Progenitor cell of endocrine pancreas (in vitro differentiated cells): ENCODE measurements around the gene TMEM106A. TPM values are rescaled to one million over a fixed set of nuclear protein-coding genes. Genes with fewer than 3 reads are reported as not detected.
"Not testable (repeated sequence)": the region's sequence is repeated elsewhere in the genome, so short reads cannot be mapped to it uniquely, and the experiment has no call there.

Experiments
- DNase-seq: peaks from one replicate; pipeline ENCODE4 v3.0.0; 2021; ENCODE audit warnings: low spot score; ENCODE audit not compliant: unreplicated experiment
- H3K27ac Mint-ChIP-seq: 2 replicates; pipeline ENCODE4 v1.8.0; 2021; ENCODE audit warnings: mild to moderate bottlenecking, moderate library complexity, mixed read lengths
- H3K27me3 Mint-ChIP-seq: 2 replicates; pipeline ENCODE4 v1.8.0; 2021; ENCODE audit warnings: mixed read lengths
- H3K36me3 Mint-ChIP-seq: 2 replicates; pipeline ENCODE4 v1.8.0; 2022; ENCODE audit warnings: mixed read lengths; ENCODE audit not compliant: insufficient read depth
- H3K4me1 Mint-ChIP-seq: 2 replicates; pipeline ENCODE4 v1.8.0; 2021; ENCODE audit warnings: low read depth, mixed read lengths
- H3K4me3 Mint-ChIP-seq: 2 replicates; pipeline ENCODE4 v1.8.0; 2021; ENCODE audit warnings: low read depth, mild to moderate bottlenecking, moderate library complexity, mixed read lengths
- H3K9me3 Mint-ChIP-seq: 2 replicates; pipeline ENCODE4 v1.8.0; 2021; ENCODE audit warnings: low read depth, mixed read lengths
- total RNA-seq: library from RNA; stranded (reverse); gene quantifications from 2 replicates; pipeline ENCODE4 v1.2.1, GENCODE V29; 2021
- TF ChIP-seq, protein P1 (sequence below): fragments of 200-600 bp; sonication (generic); IDR thresholded peaks from one replicate; pipeline ENCODE4 v1.5.0; 2021; ENCODE audit warnings: antibody characterized with exemption, mild to moderate bottlenecking; ENCODE audit not compliant: unreplicated experiment

The TMEM106A gene
- total RNA-seq, 1 donor from 2014 or later, result 5.1 TPM

GRCh38 chr17:43226393-43226792 is 14.7 kb downstream of the TMEM106A start:
- no peaks in the 10 kb centered on the region for H3K9me3 Mint-ChIP-seq
- no peaks in the 10 kb centered on the region for H3K27me3 Mint-ChIP-seq
- H3K36me3 Mint-ChIP-seq, result no peaks in the 10 kb centered on the region
- DNase-seq, result no peak
- H3K4me3 Mint-ChIP-seq, result no peak overlapping the region
- TF ChIP-seq, protein P1, sequence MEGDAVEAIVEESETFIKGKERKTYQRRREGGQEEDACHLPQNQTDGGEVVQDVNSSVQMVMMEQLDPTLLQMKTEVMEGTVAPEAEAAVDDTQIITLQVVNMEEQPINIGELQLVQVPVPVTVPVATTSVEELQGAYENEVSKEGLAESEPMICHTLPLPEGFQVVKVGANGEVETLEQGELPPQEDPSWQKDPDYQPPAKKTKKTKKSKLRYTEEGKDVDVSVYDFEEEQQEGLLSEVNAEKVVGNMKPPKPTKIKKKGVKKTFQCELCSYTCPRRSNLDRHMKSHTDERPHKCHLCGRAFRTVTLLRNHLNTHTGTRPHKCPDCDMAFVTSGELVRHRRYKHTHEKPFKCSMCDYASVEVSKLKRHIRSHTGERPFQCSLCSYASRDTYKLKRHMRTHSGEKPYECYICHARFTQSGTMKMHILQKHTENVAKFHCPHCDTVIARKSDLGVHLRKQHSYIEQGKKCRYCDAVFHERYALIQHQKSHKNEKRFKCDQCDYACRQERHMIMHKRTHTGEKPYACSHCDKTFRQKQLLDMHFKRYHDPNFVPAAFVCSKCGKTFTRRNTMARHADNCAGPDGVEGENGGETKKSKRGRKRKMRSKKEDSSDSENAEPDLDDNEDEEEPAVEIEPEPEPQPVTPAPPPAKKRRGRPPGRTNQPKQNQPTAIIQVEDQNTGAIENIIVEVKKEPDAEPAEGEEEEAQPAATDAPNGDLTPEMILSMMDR, result no peak
- no peaks in the 10 kb centered on the region for H3K4me1 Mint-ChIP-seq
- H3K27ac Mint-ChIP-seq, result no peak overlapping the region

GRCh38 chr17:43228020-43228782 is 16.5 kb downstream of the TMEM106A start, which contains the start of gene CCDC200:
TSS of gene CCDC200 (minus strand) at chr17:43228623. CDS start at chr17:43228554, 69 bp downstream.
- H3K36me3 Mint-ChIP-seq, H3K9me3 Mint-ChIP-seq, DNase-seq, H3K27ac Mint-ChIP-seq, H3K4me1 Mint-ChIP-seq, H3K4me3 Mint-ChIP-seq, H3K27me3 Mint-ChIP-seq: not testable (repeated sequence)

- H3K27ac Mint-ChIP-seq, H3K9me3 Mint-ChIP-seq, H3K27me3 Mint-ChIP-seq, H3K4me3 Mint-ChIP-seq, DNase-seq, H3K4me1 Mint-ChIP-seq, H3K36me3 Mint-ChIP-seq: not testable (repeated sequence)
Observed at GRCh38 chr17:43231205-43232020, 19.7 kb downstream of the TMEM106A start.

GRCh38 chr17:43232021-43232699 is 20.5 kb downstream of the TMEM106A start:
- H3K27ac Mint-ChIP-seq, H3K4me1 Mint-ChIP-seq, H3K36me3 Mint-ChIP-seq, H3K4me3 Mint-ChIP-seq, H3K27me3 Mint-ChIP-seq, H3K9me3 Mint-ChIP-seq: not testable (repeated sequence)
- DNase-seq, result peak; percentile 56

DNA sequence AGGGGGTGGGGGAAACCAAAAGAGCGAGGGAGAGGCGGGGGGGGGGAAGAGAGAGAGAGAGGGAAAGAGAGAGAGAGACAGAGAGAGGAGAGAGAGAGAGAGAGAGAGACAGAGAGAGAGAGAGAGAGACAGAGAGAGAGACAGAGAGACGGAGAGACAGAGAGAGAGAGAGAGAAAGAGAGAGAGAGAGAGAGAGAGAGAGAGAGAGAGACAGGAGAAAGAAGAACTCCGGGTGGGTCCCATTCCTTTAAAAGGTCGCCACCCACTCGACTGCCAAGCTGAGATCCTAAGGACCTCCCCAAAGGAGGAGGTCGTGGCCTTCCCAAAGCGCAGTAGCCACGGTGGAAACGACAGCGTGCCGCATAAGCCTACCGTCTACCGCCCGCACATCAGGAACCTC is 21.6 kb downstream of the TMEM106A start:
- not testable (repeated sequence) for H3K9me3 Mint-ChIP-seq, H3K4me1 Mint-ChIP-seq, H3K27me3 Mint-ChIP-seq, H3K4me3 Mint-ChIP-seq, DNase-seq, H3K36me3 Mint-ChIP-seq, H3K27ac Mint-ChIP-seq

DNA sequence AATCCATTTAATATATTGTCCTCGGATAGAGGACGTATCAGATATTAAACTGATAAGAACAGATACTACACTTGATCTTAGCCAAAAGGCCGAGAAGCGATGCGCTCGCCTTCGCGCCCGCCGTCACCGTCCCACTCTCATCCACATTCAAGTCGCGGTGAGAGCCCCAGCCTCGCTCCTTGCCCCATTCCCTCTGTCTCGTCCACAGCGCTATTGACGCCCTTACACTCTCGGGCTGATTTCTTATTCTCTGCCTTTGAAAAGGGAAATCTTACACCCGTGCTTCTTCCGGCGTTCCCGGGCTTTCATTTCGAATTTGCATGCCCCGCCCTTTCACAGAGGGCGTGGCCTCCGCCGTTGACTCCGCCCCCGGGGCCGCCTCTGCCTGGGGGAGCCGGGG is 22.2 kb downstream of the TMEM106A start, which contains the start of gene RNU2-1:
RNU2-1 (minus strand) TSS at position 101 of the 400 bp plus-strand sequence.
- not testable (repeated sequence) for H3K27me3 Mint-ChIP-seq, H3K9me3 Mint-ChIP-seq, DNase-seq, H3K36me3 Mint-ChIP-seq, H3K27ac Mint-ChIP-seq, H3K4me3 Mint-ChIP-seq, H3K4me1 Mint-ChIP-seq

DNA sequence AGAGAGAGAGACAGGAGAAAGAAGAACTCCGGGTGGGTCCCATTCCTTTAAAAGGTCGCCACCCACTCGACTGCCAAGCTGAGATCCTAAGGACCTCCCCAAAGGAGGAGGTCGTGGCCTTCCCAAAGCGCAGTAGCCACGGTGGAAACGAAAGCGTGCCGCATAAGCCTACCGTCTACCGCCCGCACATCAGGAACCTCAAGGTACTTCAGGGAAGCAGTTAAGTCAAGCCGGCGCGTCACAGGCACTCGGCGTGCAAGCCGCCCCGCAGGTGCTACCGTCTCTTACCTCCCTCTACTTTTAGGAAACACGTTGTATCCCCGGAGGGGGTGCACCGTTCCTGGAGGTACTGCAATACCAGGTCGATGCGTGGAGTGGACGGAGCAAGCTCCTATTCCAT is 27.9 kb downstream of the TMEM106A start:
- not testable (repeated sequence) for H3K4me3 Mint-ChIP-seq, H3K27ac Mint-ChIP-seq, H3K27me3 Mint-ChIP-seq, H3K9me3 Mint-ChIP-seq, DNase-seq, H3K4me1 Mint-ChIP-seq, H3K36me3 Mint-ChIP-seq

DNA sequence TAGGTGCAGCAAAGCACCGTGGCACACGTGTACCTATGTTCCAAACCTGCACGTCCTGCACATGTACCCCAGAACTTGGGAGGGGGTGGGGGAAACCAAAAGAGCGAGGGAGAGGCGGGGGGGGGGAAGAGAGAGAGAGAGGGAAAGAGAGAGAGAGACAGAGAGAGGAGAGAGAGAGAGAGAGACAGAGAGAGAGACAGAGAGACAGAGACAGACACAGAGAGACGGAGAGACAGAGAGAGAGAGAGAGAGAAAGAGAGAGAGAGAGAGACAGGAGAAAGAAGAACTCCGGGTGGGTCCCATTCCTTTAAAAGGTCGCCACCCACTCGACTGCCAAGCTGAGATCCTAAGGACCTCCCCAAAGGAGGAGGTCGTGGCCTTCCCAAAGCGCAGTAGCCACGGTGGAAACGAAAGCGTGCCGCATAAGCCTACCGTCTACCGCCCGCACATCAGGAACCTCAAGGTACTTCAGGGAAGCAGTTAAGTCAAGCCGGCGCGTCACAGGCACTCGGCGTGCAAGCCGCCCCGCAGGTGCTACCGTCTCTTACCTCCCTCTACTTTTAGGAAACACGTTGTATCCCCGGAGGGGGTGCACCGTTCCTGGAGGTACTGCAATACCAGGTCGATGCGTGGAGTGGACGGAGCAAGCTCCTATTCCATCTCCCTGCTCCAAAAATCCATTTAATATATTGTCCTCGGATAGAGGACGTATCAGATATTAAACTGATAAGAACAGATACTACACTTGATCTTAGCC is 29.1 kb downstream of the TMEM106A start:
- H3K27ac Mint-ChIP-seq, DNase-seq, H3K36me3 Mint-ChIP-seq, H3K9me3 Mint-ChIP-seq, H3K4me3 Mint-ChIP-seq, H3K4me1 Mint-ChIP-seq, H3K27me3 Mint-ChIP-seq: not testable (repeated sequence)

DNA sequence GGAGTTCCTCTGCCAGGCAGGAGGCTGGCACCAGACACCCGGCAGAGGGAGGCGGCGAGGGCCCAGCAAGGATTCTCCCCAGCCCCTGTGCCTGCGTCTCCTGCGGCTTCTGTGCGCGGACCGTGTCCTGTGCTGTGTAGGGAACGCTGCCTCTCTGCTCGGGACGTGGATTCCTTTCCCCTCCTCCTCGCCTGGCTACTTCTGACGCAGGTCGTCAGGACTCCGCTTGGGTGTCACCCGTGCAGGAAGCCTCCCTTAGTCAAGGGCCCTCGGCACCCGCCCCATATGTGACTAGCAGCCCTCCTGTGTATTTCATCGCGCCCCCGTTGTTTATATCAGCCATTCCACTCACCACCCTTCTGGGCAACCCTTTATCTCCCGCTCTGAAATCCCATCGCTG is 34.8 kb downstream of the TMEM106A start:
- not testable (repeated sequence) for H3K9me3 Mint-ChIP-seq, DNase-seq, H3K36me3 Mint-ChIP-seq, H3K27me3 Mint-ChIP-seq, H3K4me3 Mint-ChIP-seq, H3K4me1 Mint-ChIP-seq, H3K27ac Mint-ChIP-seq
